Measurements from ENCODE around the gene CCDC183. TPM values are rescaled to one million over a fixed set of nuclear protein-coding genes. Genes with fewer than 3 reads are reported as not detected.

Gene CCDC183
- polyA plus RNA-seq, 1 donor from 2014 or later = 5.5 TPM

GRCh38 chr9:136853596-136854112 lies 57.5 kb downstream of the CCDC183 start:
- no peak overlapping the region for H3K4me2 ChIP-seq (ENCODE audit: low read length)
- H3K9ac ChIP-seq (ENCODE audit: low read length) = no peak overlapping the region
- H3K4me3 ChIP-seq (ENCODE audit: low read length) = no peak overlapping the region
- no peak for TF ChIP-seq EZH2 (IDR thresholded peaks at IDR 0.05; ENCODE audit: borderline replicate concordance, insufficient read depth, low read length, poor library complexity, severe bottlenecking)
- TF ChIP-seq, protein P1, sequence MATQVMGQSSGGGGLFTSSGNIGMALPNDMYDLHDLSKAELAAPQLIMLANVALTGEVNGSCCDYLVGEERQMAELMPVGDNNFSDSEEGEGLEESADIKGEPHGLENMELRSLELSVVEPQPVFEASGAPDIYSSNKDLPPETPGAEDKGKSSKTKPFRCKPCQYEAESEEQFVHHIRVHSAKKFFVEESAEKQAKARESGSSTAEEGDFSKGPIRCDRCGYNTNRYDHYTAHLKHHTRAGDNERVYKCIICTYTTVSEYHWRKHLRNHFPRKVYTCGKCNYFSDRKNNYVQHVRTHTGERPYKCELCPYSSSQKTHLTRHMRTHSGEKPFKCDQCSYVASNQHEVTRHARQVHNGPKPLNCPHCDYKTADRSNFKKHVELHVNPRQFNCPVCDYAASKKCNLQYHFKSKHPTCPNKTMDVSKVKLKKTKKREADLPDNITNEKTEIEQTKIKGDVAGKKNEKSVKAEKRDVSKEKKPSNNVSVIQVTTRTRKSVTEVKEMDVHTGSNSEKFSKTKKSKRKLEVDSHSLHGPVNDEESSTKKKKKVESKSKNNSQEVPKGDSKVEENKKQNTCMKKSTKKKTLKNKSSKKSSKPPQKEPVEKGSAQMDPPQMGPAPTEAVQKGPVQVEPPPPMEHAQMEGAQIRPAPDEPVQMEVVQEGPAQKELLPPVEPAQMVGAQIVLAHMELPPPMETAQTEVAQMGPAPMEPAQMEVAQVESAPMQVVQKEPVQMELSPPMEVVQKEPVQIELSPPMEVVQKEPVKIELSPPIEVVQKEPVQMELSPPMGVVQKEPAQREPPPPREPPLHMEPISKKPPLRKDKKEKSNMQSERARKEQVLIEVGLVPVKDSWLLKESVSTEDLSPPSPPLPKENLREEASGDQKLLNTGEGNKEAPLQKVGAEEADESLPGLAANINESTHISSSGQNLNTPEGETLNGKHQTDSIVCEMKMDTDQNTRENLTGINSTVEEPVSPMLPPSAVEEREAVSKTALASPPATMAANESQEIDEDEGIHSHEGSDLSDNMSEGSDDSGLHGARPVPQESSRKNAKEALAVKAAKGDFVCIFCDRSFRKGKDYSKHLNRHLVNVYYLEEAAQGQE (IDR thresholded peaks at IDR 0.05; ENCODE audit: borderline replicate concordance) = no peak
- no peak for TF ChIP-seq CTCF (IDR thresholded peaks at IDR 0.05; ENCODE audit: poor library complexity, severe bottlenecking)
- TF ChIP-seq SMC3 (conservative IDR thresholded peaks at IDR 0.05; ENCODE audit: poor library complexity) = no peak
- no peak for TF ChIP-seq TAF1 (IDR thresholded peaks at IDR 0.05; ENCODE audit: low read depth)
- no peaks in the 10 kb centered on the region for H3K79me2 ChIP-seq (replicated peaks; ENCODE audit: insufficient read depth, low read length)
- no peaks in the 10 kb centered on the region for H3K27me3 ChIP-seq (ENCODE audit: insufficient read depth, low read depth, low read length)
- H3K36me3 ChIP-seq (ENCODE audit: insufficient read depth, low read length) = no peaks in the 10 kb centered on the region
- no peaks in the 10 kb centered on the region for H3K9me2 ChIP-seq (ENCODE audit: insufficient read depth, low read length)
- H3K27ac ChIP-seq (ENCODE audit: low read length) = no peak overlapping the region
- no peaks in the 10 kb centered on the region for H4K20me1 ChIP-seq (ENCODE audit: insufficient read depth)
- H2AFZ ChIP-seq (ENCODE audit: low read depth, low read length) = no peak overlapping the region
- H3K9me3 ChIP-seq (ENCODE audit: low read length) = no peaks in the 10 kb centered on the region
- H3F3A ChIP-seq (ENCODE audit: insufficient read depth, low read length, poor library complexity, severe bottlenecking) = no peaks in the 10 kb centered on the region

DNA sequence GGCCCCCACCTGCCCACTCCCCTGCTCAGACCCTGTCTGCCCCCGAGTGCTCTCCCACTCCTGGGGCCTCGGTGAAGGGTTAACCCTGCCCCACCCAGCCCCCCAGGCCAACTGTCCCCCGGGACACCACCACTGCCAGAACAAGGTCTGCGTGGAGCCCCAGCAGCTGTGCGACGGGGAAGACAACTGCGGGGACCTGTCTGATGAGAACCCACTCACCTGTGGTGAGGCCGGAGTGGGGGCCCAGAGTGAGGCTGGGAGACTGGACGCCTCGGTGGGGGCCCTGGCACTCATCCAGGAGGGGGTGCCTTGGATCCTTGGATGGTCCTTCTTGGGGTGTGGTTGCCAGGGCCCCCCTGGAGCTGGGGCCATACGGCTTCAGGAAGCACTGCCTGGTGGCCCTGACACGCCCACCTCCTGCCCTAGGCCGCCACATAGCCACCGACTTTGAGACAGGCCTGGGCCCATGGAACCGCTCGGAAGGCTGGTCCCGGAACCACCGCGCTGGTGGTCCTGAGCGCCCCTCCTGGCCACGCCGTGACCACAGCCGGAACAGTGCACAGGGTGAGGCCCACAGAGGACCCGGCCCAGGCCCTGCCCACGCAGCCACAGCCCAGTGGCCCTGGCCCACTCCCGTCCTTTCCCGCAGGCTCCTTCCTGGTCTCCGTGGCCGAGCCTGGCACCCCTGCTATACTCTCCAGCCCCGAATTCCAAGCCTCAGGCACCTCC lies 58.1 kb downstream of the CCDC183 start:
- Histone ChIP-seq H3K9me2 (ENCODE audit: insufficient read depth, low read length) (no peaks in the 10 kb centered on the region), H3K9me3 (ENCODE audit: low read length) (no peaks in the 10 kb centered on the region), H3K9ac (ENCODE audit: low read length) (no peak overlapping the region)

More for the DNA sequence above, 58.1 kb downstream of the CCDC183 start:
- no peaks in the 10 kb centered on the region for H3K36me3 ChIP-seq (ENCODE audit: insufficient read depth, low read length)
- no peak overlapping the region for H2AFZ ChIP-seq (ENCODE audit: low read depth, low read length)
- H3K27ac ChIP-seq (ENCODE audit: low read length) = no peak overlapping the region
- no peaks in the 10 kb centered on the region for H3K27me3 ChIP-seq (ENCODE audit: insufficient read depth, low read depth, low read length)
- H3K4me3 ChIP-seq (ENCODE audit: low read length) = no peak overlapping the region
- no peak overlapping the region for H3K4me2 ChIP-seq (ENCODE audit: low read length)
- no peaks in the 10 kb centered on the region for H3K79me2 ChIP-seq (replicated peaks; ENCODE audit: insufficient read depth, low read length)
- TF ChIP-seq SMC3 (conservative IDR thresholded peaks at IDR 0.05; ENCODE audit: poor library complexity) = no peak
- no peak for TF ChIP-seq EP300 (conservative IDR thresholded peaks at IDR 0.05; ENCODE audit: poor library complexity, severe bottlenecking)
- no peak for TF ChIP-seq TAF1 (IDR thresholded peaks at IDR 0.05; ENCODE audit: low read depth)
- TF ChIP-seq RAD21 (conservative IDR thresholded peaks at IDR 0.05) = no peak
- no peak for TF ChIP-seq POLR2AphosphoS5 (IDR thresholded peaks at IDR 0.05)
- no peak for TF ChIP-seq MXI1 (conservative IDR thresholded peaks at IDR 0.05; ENCODE audit: poor library complexity, severe bottlenecking)
- H3F3A ChIP-seq (ENCODE audit: insufficient read depth, low read length, poor library complexity, severe bottlenecking) = no peaks in the 10 kb centered on the region
- H4K20me1 ChIP-seq (ENCODE audit: insufficient read depth) = no peaks in the 10 kb centered on the region

All from neural cell (in vitro differentiated cells).